Lower leg skin (tissue), 3 donors: ENCODE measurements around the gene ATG16L2.

Experiments used
- POLR2A ChIP-seq, 2 donors: fragments of 450-650 bp; IDR thresholded peaks; one replicate each; pipeline ENCODE4 v1.6.1; 2016 to 2017; ENCODE audit warnings: antibody characterized with exemption in 2 of 2, mild to moderate bottlenecking in 1 of 2, moderate library complexity in 1 of 2
- TF ChIP-seq, protein P1 (sequence below), 3 donors: fragments of 450-650 bp; IDR thresholded peaks; one replicate each; pipeline ENCODE4 v1.5.1; 2016; ENCODE audit warnings: antibody characterized with exemption in 3 of 3, mild to moderate bottlenecking in 3 of 3, moderate library complexity in 2 of 3

DNA sequence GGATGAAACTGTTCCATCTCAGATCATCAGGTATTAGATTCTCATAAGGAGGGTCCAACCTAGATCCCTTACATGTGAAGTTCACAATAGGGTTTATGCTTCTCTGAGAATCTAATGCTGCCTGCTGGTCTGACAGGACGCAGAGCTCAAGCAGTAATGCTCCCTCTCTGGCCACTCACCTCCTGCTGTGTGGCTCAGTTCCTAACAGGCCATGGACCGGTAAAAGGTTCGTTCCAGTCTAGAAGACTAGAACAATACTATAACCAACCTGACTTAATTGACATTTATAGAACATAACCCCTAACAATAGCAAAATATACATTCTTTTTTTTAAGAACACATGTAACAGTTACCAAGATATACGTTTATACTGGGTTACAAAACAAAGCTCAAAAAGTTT lies 45.8 kb downstream of the ATG16L2 start:
- TF ChIP-seq, protein P1, sequence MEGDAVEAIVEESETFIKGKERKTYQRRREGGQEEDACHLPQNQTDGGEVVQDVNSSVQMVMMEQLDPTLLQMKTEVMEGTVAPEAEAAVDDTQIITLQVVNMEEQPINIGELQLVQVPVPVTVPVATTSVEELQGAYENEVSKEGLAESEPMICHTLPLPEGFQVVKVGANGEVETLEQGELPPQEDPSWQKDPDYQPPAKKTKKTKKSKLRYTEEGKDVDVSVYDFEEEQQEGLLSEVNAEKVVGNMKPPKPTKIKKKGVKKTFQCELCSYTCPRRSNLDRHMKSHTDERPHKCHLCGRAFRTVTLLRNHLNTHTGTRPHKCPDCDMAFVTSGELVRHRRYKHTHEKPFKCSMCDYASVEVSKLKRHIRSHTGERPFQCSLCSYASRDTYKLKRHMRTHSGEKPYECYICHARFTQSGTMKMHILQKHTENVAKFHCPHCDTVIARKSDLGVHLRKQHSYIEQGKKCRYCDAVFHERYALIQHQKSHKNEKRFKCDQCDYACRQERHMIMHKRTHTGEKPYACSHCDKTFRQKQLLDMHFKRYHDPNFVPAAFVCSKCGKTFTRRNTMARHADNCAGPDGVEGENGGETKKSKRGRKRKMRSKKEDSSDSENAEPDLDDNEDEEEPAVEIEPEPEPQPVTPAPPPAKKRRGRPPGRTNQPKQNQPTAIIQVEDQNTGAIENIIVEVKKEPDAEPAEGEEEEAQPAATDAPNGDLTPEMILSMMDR (IDR thresholded peaks at IDR 0.05): no peak
- no peak for TF ChIP-seq POLR2A (IDR thresholded peaks at IDR 0.05)
